GM21367 (cell line): ENCODE measurements around the gene ZNF487.
"Not testable (repeated sequence)": the region's sequence is repeated elsewhere in the genome, so short reads cannot be mapped to it uniquely, and the experiment has no call there.

Source experiments
- ATAC-seq: cut with Tn5 transposase; IDR thresholded peaks from one replicate; pipeline ENCODE4 v1.9.1; 2021; ENCODE audit not compliant: unreplicated experiment

Gene ZNF487

GRCh38 chr10:43403911-43404703, 32.8 kb upstream of the ZNF487 start:
- no peak for ATAC-seq

GRCh38 chr10:43404704-43405084, 32.2 kb upstream of the ZNF487 start:
- no peak for ATAC-seq

- no peak for ATAC-seq
Observed at GRCh38 chr10:43407148-43407575, 29.7 kb upstream of the ZNF487 start.

GRCh38 chr10:43407576-43408330, 29.2 kb upstream of the ZNF487 start:
- ATAC-seq, result peak; percentile 37

- ATAC-seq, result no peak
Observed at GRCh38 chr10:43408331-43408709, 28.6 kb upstream of the ZNF487 start.

- peak; percentile 53 for ATAC-seq
Observed at GRCh38 chr10:43408710-43409384, 28.1 kb upstream of the ZNF487 start, which contains the start of gene HNRNPF. TSS of gene HNRNPF (minus strand) at chr10:43409186. CDS start at chr10:43387884, 21,302 bp downstream.

GRCh38 chr10:43409385-43410109, 27.4 kb upstream of the ZNF487 start:
- ATAC-seq, result no peak

- no peak for ATAC-seq
Observed at GRCh38 chr10:43410345-43410744, 26.6 kb upstream of the ZNF487 start.

GRCh38 chr10:43411536-43411935, 25.4 kb upstream of the ZNF487 start:
- ATAC-seq, result no peak

GRCh38 chr10:43415544-43415943, 21.4 kb upstream of the ZNF487 start:
- ATAC-seq, result no peak

GRCh38 chr10:43417950-43418768, 18.8 kb upstream of the ZNF487 start:
- peak; percentile 37 for ATAC-seq

- no peak for ATAC-seq
Observed at GRCh38 chr10:43419997-43420368, 16.9 kb upstream of the ZNF487 start.

- ATAC-seq, result peak; percentile 82
Observed at GRCh38 chr10:43420369-43421200, 16.3 kb upstream of the ZNF487 start.

GRCh38 chr10:43421201-43421507, 15.8 kb upstream of the ZNF487 start:
- ATAC-seq, result no peak

GRCh38 chr10:43421519-43421918, 15.4 kb upstream of the ZNF487 start:
- ATAC-seq, result no peak

- not testable (repeated sequence) for ATAC-seq
Observed at GRCh38 chr10:43421944-43422343, 15.0 kb upstream of the ZNF487 start.

- ATAC-seq, result no peak
Observed at GRCh38 chr10:43424416-43424815, 12.5 kb upstream of the ZNF487 start.

GRCh38 chr10:43426476-43426875, 10.4 kb upstream of the ZNF487 start:
- ATAC-seq, result not testable (repeated sequence)

GRCh38 chr10:43427166-43427825, 9.6 kb upstream of the ZNF487 start:
- ATAC-seq, result peak; percentile 70
